ES-I3 (cell line): ENCODE measurements around the gene MTHFS.
"Not testable (repeated sequence)": the region's sequence is repeated elsewhere in the genome, so short reads cannot be mapped to it uniquely, and the experiment has no call there.

ENCODE experiments used
- H3K36me3 ChIP-seq: 2 replicates; pipeline ENCODE4 v1.6.1; 2013; ENCODE audit warnings: mild to moderate bottlenecking, low read length, control low read depth, moderate library complexity; ENCODE audit not compliant: insufficient read depth
- H3K4me1 ChIP-seq: 2 replicates; pipeline ENCODE4 v1.6.1; 2013; ENCODE audit warnings: mild to moderate bottlenecking, control low read depth, low read length; ENCODE audit not compliant: insufficient read depth
- H3K9ac ChIP-seq: 2 replicates; pipeline ENCODE4 v1.6.1; 2013; ENCODE audit warnings: low read depth, mild to moderate bottlenecking, low read length, moderate library complexity
- H3K9me3 ChIP-seq: 2 replicates; pipeline ENCODE4 v1.6.1; 2013; ENCODE audit warnings: mild to moderate bottlenecking, low read length, moderate library complexity; ENCODE audit not compliant: control insufficient read depth, insufficient read depth

MTHFS gene

DNA sequence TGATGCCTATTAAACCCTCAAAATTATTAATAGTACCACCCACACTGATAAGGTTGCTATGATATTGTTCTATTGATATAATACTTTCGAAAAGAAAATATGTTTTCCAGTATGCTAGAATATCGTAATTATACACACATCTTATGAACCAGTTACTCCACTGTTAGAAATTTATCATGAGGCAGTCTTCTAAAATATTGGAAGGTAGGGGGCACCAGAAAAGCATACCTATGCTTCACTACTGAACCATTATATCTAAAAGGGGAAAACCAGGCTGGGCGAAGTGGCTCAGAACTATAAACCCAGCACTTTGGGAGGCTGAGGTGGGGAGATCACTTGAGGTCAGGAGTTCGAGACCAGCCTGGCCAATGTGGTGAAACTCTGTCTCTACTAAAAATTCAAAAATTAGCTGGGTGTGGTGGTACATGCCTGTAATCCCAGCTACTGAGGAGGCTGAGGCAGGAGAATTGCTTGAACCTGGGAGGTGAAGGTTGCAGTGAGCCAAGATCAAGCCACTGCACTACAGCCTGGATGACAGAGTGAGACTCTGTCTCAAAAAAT, 4.1 kb upstream of the MTHFS start:
- H3K9ac ChIP-seq, H3K36me3 ChIP-seq: not testable (repeated sequence)

DNA sequence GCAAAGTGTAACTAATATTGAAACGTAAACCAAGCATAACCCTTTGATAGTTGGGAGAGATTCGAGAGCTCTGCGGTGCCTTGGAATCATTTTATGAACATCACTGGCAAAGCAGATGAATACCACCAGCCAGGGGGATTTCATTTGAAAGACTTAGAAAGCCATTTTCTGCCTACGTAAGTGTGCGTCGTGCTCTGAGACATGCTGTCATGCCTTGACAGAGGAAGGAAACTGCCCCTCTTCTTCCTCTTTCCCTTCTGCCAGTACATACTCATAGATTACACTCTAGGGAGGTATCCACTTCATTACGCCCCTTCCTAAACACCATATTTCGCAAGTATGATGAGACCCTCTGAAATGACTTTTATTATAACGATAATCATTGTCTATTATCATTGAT, 3.3 kb upstream of the MTHFS start:
- H3K4me1 ChIP-seq, result no peaks in the 10 kb centered on the region; the same call in 1 of the 2 replicates
- no peaks in the 10 kb centered on the region for H3K9me3 ChIP-seq
- H3K9ac ChIP-seq, result no peak overlapping the region
- H3K36me3 ChIP-seq, result no peaks in the 10 kb centered on the region

More for the DNA sequence above, 4.1 kb upstream of the MTHFS start:
- H3K9me3 ChIP-seq, H3K4me1 ChIP-seq: not testable (repeated sequence)

DNA sequence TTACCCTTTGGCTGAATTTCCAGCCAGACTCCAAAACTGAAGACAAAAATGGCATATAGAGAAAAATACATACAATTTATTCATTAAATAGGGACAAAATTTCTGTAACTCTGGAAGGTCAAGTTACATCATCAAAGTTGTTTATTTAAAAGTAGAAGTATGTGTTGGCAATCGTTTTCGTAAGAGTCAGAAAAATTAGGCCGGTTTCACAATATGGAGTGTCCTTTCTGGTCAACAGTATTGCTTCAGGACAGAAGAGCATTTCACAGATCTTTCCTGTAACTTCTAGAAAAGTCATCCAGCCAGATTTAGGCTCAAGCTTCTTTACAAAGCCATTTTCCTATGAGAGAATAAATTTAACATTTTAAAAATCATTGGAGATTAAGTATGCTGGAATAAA, 2.0 kb upstream of the MTHFS start:
- H3K4me1 ChIP-seq, H3K36me3 ChIP-seq, H3K9me3 ChIP-seq, H3K9ac ChIP-seq: not testable (repeated sequence)

DNA sequence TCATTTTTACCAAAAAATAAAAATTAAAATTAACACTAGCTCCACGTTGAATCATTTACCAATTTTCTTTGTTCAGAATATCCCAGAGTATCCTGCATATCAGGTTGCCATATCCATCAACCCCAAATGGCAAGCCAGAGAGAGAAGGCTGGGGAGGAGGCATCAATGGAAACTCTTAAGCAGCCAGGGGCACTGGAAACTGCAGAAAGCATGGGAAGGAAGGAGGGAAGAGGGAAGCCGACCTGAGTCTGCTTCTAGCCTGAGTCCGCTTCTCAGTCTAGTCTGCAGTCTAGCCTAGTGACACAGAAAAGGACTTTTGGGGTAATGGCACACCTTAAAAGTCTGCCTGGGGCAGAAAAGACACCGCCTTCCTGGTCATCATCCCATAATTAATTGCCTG, 1.6 kb upstream of the MTHFS start:
- Histone ChIP-seq H3K9me3 (no peaks in the 10 kb centered on the region), H3K4me1 (no peaks in the 10 kb centered on the region; the same call in 1 of the 2 replicates), H3K9ac (no peak overlapping the region), H3K36me3 (peaks cover 2% of the 10 kb centered on the region; the same call in 1 of the 2 replicates)

DNA sequence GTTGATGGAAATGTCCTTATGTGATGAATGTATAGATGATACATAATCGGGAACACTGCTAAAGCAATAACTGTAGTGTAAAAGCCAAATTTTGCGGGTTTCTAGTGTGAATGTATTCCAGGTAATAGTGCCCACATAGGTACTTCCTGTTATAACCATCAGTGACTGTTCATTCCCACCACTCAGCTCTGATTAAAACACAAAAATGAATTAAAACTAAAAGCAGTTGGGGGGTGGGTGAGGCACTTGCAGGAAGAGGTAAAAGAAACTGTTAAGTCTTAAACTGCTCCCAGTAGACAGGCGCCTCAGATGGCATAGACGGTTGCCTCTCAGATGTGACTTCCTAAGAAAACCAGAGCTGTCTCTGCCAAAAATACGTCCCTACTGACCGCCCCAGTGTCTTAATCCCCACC, 893 bp upstream of the MTHFS start:
- Histone ChIP-seq H3K36me3 (peaks cover 2% of the 10 kb centered on the region; the same call in 1 of the 2 replicates), H3K9ac (peak overlapping the region; percentile 78; the same call in 1 of the 2 replicates), H3K9me3 (no peaks in the 10 kb centered on the region), H3K4me1 (no peaks in the 10 kb centered on the region; the same call in 1 of the 2 replicates)

DNA sequence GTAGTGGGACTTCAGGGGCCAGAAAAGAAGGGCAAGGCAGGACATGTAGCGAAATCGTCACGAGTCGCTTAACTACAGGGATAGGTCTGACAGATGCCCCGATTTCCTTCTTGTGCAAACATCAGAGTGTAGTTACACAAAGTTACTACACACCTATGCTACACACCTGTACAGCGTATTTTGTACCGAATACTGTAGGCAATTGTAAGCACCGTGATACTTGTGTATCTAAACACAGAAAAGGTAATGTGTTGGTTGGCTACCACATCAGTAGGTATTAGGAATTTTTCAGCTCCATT, 515 bp upstream of the MTHFS start:
- Histone ChIP-seq H3K9me3 (no peaks in the 10 kb centered on the region), H3K36me3 (peaks cover 2% of the 10 kb centered on the region; the same call in 1 of the 2 replicates), H3K4me1 (no peaks in the 10 kb centered on the region; the same call in 1 of the 2 replicates), H3K9ac (peak overlapping the region; percentile 78)

DNA sequence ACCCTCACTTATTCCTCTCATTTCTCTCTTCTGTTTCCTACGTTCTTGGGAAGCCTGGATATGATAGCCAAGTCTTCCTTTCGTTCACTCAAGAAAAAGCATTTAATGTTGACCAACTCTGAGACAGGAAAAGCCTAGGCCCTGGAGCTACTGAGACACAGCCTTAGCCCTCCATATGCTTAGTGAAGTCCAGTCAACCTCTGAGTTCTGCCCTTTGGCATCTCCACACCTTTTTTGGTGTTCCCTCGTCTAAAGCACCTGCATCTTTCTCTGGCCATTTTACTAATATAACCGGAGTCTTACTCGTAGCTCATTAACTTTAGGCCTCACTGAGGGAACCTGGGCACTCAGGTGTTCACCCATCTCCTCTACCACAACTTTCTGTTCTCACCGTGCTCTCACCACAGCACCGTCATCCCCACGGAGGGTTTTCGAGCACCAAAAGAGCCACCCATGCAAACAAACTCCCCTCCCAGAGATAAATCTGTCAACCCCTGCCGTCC, 632 bp downstream of the MTHFS start:
- Histone ChIP-seq H3K9me3 (no peaks in the 10 kb centered on the region), H3K36me3 (peaks cover 2% of the 10 kb centered on the region; the same call in 1 of the 2 replicates), H3K4me1 (no peaks in the 10 kb centered on the region; the same call in 1 of the 2 replicates)

DNA sequence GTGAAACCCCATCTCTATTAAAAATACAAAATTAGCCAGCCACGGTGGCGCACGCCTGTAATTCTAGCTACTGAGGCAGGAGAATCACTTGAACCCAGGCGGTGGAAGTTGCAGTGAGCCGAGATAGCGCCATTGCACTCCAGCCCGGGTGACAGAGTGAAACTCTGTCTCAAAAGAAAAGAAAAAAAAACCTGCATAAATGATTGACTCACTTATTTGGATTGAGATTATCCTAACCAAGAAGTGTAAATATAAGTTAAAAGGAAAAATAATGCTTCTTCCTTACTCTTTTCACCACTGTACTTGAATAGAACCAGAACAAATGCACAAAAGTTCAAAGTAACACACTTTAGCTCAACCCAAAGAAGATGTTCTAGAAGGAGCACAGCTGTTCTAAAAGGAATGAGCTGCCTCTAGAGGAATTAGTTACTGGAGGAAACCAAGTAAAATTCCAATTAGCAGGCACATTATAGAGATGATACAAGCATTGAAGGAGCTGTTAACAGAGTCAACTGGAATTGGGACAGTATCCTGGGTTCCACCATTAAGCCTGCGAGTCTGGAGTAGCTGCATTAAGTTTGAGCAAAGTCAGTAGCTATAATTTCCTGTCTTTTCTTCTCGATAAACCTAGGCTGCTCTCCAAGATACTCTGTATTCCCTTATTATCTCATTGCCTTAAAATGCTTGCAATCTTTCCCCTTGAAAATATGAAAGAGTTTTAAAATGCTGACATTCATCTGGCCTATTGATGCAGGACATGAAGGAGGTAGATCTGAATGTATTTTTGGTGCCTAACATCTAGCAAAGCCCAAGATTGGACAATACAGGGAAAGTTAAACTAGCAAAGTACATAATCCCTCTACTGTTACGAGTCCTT, 9.5 kb downstream of the MTHFS start:
- Histone ChIP-seq H3K4me1 (no peaks in the 10 kb centered on the region), H3K36me3 (no peaks in the 10 kb centered on the region; the same call in 1 of the 2 replicates), H3K9me3 (no peaks in the 10 kb centered on the region), H3K9ac (no peak overlapping the region)

More for the DNA sequence above, 632 bp downstream of the MTHFS start:
- H3K9ac ChIP-seq, result peak overlapping the region; percentile 78

DNA sequence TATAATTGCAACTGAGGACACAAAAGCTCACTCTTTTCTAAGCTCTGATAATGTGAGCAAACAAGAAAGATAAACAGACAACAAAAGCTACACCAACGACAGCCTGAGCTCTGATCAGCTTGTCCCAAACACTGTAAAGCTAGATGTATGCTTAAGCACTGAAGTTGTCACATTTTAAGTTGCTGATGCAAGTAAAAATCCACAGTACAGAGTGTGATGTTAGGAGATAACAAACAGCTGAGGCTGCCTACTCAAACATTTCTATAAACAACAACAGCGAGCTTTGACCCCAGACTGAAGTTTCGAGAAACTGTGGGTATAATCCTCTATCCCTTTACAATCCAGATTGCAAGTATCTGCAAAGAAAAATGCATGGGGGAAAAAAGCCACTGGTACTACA, 10.7 kb downstream of the MTHFS start:
- no peaks in the 10 kb centered on the region for H3K4me1 ChIP-seq
- H3K36me3 ChIP-seq, result no peaks in the 10 kb centered on the region; the same call in 1 of the 2 replicates
- no peaks in the 10 kb centered on the region for H3K9me3 ChIP-seq
- H3K9ac ChIP-seq, result no peak overlapping the region

DNA sequence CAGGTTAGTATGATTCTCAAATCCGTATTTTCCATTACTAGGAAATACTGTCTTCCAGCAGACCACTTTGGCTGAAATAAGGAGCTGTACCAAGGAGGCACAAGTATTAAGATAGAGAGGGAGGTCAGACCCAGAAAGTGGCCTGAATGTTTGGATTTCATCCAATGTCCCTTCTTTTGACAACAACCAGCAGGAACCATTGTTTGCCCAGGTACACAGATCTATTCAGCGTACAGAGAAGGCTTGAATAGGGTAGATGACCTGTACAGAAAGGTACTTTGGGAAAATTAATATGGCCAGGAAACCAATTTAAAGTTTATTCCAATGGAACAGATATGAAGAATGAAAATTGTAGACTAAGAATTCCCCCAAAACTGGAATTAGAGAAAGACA, 12.6 kb downstream of the MTHFS start:
- Histone ChIP-seq H3K36me3 (no peaks in the 10 kb centered on the region; the same call in 1 of the 2 replicates), H3K9me3 (peaks cover 6% of the 10 kb centered on the region; the same call in 1 of the 2 replicates), H3K4me1 (no peaks in the 10 kb centered on the region), H3K9ac (no peak overlapping the region)

DNA sequence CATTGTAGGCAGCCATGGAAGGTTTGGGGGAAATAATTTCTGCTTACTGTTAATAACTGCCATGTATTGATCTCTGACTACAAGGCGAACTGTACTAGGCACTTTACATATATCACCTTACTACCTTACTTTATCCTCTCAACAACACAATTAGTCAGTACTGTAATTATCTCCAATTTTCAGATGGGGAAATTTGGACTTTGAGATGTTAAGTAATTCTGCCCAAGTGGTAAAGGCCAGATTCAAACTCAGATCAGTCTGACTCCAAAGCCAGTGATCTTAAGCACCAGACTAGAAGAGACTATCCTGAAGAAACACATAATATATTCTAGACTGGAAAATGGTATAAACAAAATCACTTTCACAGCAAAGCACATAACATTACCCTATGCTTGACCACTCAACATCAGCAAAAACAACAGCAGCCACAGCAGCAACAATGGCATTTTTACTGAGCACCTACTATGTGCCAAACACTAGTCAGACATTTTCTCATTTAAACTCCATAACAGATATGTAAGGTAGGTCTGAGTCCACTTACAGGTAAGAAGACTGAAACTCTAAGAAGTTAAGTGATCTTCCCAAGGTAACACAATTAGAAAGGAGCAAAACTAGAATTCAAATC, 13.1 kb downstream of the MTHFS start:
- Histone ChIP-seq H3K36me3 (no peaks in the 10 kb centered on the region; the same call in 1 of the 2 replicates), H3K9me3 (peaks cover 8% of the 10 kb centered on the region; the same call in 1 of the 2 replicates), H3K4me1 (no peaks in the 10 kb centered on the region), H3K9ac (no peak overlapping the region)

DNA sequence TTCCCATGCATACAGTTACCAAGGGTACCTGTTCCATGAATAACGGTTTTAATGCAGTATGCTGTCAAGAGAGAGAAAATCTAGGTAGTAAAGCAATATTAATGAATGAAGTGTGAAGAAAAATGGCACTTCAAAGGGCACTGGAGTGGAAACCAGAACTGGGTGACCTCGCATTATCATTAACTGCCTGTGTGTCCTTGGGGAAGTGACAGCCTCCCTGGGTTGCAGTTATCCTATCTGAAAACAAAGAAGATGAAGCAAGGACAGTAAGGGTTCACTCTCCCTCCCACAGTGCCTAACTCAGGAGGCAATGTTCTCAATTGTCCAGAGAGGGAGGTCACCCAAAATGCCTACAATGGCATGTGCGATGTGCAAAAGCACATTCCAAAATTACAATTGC, 15.1 kb downstream of the MTHFS start:
- H3K4me1 ChIP-seq, result no peaks in the 10 kb centered on the region
- H3K9ac ChIP-seq, result no peak overlapping the region
- no peaks in the 10 kb centered on the region; the same call in 1 of the 2 replicates for H3K36me3 ChIP-seq
- peaks cover 18% of the 10 kb centered on the region; the same call in 1 of the 2 replicates for H3K9me3 ChIP-seq

DNA sequence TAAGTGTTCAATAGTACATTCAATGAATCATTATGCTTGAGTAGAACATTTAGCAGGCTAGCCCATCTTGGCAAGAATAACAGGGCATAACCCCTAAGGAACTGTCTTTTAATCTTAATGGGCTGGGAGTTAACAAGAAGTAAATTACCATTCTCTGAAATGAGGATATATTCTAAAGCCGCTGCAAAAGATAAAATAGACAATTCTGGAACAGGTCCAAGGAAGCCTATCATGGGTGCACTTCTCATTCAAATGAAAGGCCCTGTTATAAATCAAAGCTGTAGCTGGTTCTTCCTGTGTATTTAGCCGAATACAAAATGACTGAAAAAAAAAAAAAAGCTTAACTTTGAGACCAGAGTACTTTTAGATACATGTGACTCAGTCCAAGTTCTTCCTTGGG, 15.6 kb downstream of the MTHFS start:
- Histone ChIP-seq H3K4me1 (no peaks in the 10 kb centered on the region), H3K36me3 (no peaks in the 10 kb centered on the region; the same call in 1 of the 2 replicates), H3K9ac (no peak overlapping the region), H3K9me3 (peaks cover 18% of the 10 kb centered on the region; the same call in 1 of the 2 replicates)

DNA sequence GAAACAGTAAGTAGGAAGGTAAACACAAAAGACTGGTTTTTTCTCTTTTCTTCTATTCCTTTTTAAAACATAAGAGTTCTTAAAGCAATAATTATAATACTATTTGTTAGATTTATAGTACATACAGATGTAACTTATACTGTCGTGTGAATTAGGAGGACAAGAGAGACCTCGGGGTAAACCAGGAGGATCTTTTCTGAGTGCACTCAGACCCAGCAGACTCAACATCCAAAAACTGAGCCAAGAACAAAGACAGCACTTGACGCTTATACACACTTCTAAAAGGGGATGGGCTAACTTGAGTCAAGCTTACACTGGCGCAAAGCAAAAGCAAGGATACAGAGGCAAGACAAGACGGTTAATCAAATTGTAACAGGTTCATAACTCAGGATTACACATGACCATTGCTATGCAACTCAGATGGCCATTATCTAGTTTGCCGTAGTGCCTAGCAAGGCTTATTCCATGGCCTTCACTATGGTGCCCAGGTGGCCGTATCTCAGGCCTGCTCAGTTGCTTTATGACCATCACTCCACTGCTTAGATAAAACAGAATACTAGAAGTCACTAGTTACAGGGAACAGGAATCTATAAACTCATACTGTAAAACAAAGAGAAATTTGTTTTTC, 18.6 kb downstream of the MTHFS start:
- H3K4me1 ChIP-seq, result no peaks in the 10 kb centered on the region
- H3K36me3 ChIP-seq, result no peaks in the 10 kb centered on the region; the same call in 1 of the 2 replicates
- no peak overlapping the region for H3K9ac ChIP-seq
- peaks cover 32% of the 10 kb centered on the region; the same call in 1 of the 2 replicates for H3K9me3 ChIP-seq
